GM18511 (cell line): ENCODE data around the gene PLK1.
"Not testable (repeated sequence)": the region's sequence is repeated elsewhere in the genome, so short reads cannot be mapped to it uniquely, and the experiment has no call there.

Experiments used
- ATAC-seq: cut with Tn5 transposase; IDR thresholded peaks from one replicate; pipeline ENCODE4 v1.9.1; 2021; ENCODE audit warnings: mild to moderate bottlenecking, moderate library complexity; ENCODE audit not compliant: unreplicated experiment

Gene PLK1

GRCh38 chr16:23706439-23706838 is 27.8 kb downstream of the PLK1 start:
- ATAC-seq, result no peak

- no peak for ATAC-seq
Observed at GRCh38 chr16:23709536-23709935, 30.8 kb downstream of the PLK1 start.

- ATAC-seq, result no peak
Observed at GRCh38 chr16:23710008-23710407, 31.3 kb downstream of the PLK1 start.

- no peak for ATAC-seq
Observed at GRCh38 chr16:23710504-23710903, 31.8 kb downstream of the PLK1 start.

GRCh38 chr16:23711785-23712184 is 33.1 kb downstream of the PLK1 start:
- no peak for ATAC-seq

- ATAC-seq, result no peak
Observed at GRCh38 chr16:23712976-23713375, 34.3 kb downstream of the PLK1 start, which contains the start of gene ERN2. ERN2 (minus strand) TSS chr16:23713222; CDS start chr16:23713187, 35 bp downstream.

GRCh38 chr16:23716484-23716883 is 37.8 kb downstream of the PLK1 start:
- no peak for ATAC-seq

- not testable (repeated sequence) for ATAC-seq
Observed at GRCh38 chr16:23722613-23723240, 44.0 kb downstream of the PLK1 start.

- no peak for ATAC-seq
Observed at GRCh38 chr16:23724096-23724784, 45.6 kb downstream of the PLK1 start.

GRCh38 chr16:23724785-23725131 is 46.1 kb downstream of the PLK1 start:
- no peak for ATAC-seq

- ATAC-seq, result no peak
Observed at GRCh38 chr16:23726710-23727109, 48.0 kb downstream of the PLK1 start.

GRCh38 chr16:23728112-23728477 is 49.4 kb downstream of the PLK1 start:
- no peak for ATAC-seq

GRCh38 chr16:23729503-23730424 is 51.1 kb downstream of the PLK1 start:
- ATAC-seq, result no peak

- no peak for ATAC-seq
Observed at GRCh38 chr16:23734176-23734893, 55.6 kb downstream of the PLK1 start.

GRCh38 chr16:23737423-23738028 is 58.8 kb downstream of the PLK1 start:
- ATAC-seq, result not testable (repeated sequence)

GRCh38 chr16:23739516-23739915 is 60.8 kb downstream of the PLK1 start:
- no peak for ATAC-seq
